Calu3 (cell line): Measurements from ENCODE around the gene OR52N4. TPM values are rescaled to one million over a fixed set of nuclear protein-coding genes. Genes with fewer than 3 reads are reported as not detected.

Source experiments
- BruUV-seq: library from RNA; stranded (reverse); fragments of 400-500 nt; replicated peaks from 2 replicates; lab custom pipeline; 2021; lab: Mats Ljungman, UMichigan
- CTCF ChIA-PET: fragments of 300-600 bp; sonication (Branson Sonifier 250); formaldehyde crosslinking; loops from one replicate; lab custom pipeline; 2022; ENCODE audit warnings: antibody characterized with exemption; lab: Charles Lee
- DNase-seq: peaks from one replicate; pipeline ENCODE4 v3.0.0; 2022
- H3K27ac Mint-ChIP-seq: one replicate; pipeline ENCODE4 v1.8.0; 2022; ENCODE audit warnings: mixed read lengths; ENCODE audit not compliant: unreplicated experiment
- H3K27me3 Mint-ChIP-seq: one replicate; pipeline ENCODE4 v1.8.0; 2022; ENCODE audit warnings: mixed read lengths; ENCODE audit not compliant: unreplicated experiment
- H3K36me3 Mint-ChIP-seq: one replicate; pipeline ENCODE4 v1.8.0; 2022; ENCODE audit warnings: mild to moderate bottlenecking, moderate library complexity, mixed read lengths; ENCODE audit not compliant: insufficient read depth, unreplicated experiment
- H3K4me1 Mint-ChIP-seq: one replicate; pipeline ENCODE4 v1.8.0; 2022; ENCODE audit warnings: mild to moderate bottlenecking, low read depth, mixed read lengths; ENCODE audit not compliant: unreplicated experiment
- H3K4me3 Mint-ChIP-seq: one replicate; pipeline ENCODE4 v1.8.0; 2022; ENCODE audit warnings: mild to moderate bottlenecking, low read depth, moderate library complexity, mixed read lengths; ENCODE audit not compliant: unreplicated experiment
- H3K9me3 Mint-ChIP-seq: one replicate; pipeline ENCODE4 v1.8.0; 2022; ENCODE audit warnings: low read depth, mixed read lengths; ENCODE audit not compliant: unreplicated experiment
- intact Hi-C: fragments of 100-400 bp; cut with micrococcal nuclease; formaldehyde crosslinking; loops from one replicate; pipeline ENCODE4 v1.10.0; 2022; ENCODE audit not compliant: unreplicated experiment
- total RNA-seq: library from RNA; stranded (reverse); gene quantifications from 2 replicates; pipeline ENCODE4 v1.2.3, GENCODE V29; 2022
- TF ChIP-seq, protein P1 (sequence below): fragments of 200-600 bp; IDR thresholded peaks from one replicate; pipeline ENCODE4 v1.8.0; 2022; ENCODE audit warnings: antibody characterized with exemption; ENCODE audit not compliant: unreplicated experiment

Gene OR52N4
- total RNA-seq, 1 experiment from 2014 or later = not detected

DNA sequence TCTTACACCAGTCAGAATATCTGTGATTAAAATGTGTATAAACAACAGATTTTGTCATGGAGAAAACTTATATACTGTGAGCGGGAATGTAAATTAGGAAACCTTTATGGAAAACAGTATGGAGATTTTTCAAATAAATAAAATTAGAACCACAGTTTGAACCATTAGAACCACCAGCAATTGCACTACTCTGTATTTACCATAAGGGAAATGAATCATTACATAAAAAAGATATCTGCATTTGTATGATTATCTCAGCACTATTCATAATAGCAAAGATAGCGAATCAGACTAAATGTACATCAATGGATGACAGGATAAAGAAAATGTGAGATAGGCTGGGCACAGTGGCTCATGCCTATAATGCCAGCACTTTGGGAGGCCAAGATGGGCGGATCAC is 7.4 kb upstream of the OR52N4 start:
- BruUV-seq = no TSS peak
- no peak overlapping the region for H3K4me3 Mint-ChIP-seq
- DNase-seq = no peak
- CTCF ChIA-PET = no interaction called here
- H3K9me3 Mint-ChIP-seq = no peaks in the 10 kb centered on the region
- no peaks in the 10 kb centered on the region for H3K4me1 Mint-ChIP-seq
- no peak overlapping the region for H3K27ac Mint-ChIP-seq
- intact Hi-C loops = no loop called here
- H3K27me3 Mint-ChIP-seq = peaks cover 10% of the 10 kb centered on the region
- no peaks in the 10 kb centered on the region for H3K36me3 Mint-ChIP-seq
- TF ChIP-seq, protein P1, sequence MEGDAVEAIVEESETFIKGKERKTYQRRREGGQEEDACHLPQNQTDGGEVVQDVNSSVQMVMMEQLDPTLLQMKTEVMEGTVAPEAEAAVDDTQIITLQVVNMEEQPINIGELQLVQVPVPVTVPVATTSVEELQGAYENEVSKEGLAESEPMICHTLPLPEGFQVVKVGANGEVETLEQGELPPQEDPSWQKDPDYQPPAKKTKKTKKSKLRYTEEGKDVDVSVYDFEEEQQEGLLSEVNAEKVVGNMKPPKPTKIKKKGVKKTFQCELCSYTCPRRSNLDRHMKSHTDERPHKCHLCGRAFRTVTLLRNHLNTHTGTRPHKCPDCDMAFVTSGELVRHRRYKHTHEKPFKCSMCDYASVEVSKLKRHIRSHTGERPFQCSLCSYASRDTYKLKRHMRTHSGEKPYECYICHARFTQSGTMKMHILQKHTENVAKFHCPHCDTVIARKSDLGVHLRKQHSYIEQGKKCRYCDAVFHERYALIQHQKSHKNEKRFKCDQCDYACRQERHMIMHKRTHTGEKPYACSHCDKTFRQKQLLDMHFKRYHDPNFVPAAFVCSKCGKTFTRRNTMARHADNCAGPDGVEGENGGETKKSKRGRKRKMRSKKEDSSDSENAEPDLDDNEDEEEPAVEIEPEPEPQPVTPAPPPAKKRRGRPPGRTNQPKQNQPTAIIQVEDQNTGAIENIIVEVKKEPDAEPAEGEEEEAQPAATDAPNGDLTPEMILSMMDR = no peak

DNA sequence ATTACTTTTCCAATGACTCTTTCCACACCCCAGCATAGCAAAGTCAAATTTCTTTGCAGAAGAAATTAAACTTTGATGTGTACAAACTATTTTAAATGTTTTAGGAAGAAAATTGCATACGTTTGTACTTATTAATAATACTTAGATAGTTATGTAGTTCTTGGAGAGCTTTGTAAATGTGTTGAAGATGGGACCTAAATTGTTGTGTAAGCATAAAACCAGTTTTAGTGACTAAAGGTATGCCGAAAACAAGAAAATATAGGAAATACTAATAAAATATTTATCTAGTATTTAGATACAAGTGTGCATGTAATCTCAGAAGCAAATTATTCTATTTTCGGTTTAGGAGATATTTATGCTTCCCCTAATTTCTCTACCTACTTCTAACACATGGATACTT is 4.2 kb upstream of the OR52N4 start:
- no peak overlapping the region for H3K4me3 Mint-ChIP-seq
- no peaks in the 10 kb centered on the region for H3K36me3 Mint-ChIP-seq
- intact Hi-C loops = no loop called here
- BruUV-seq = no TSS peak
- TF ChIP-seq, protein P1 = no peak
- no peaks in the 10 kb centered on the region for H3K9me3 Mint-ChIP-seq
- H3K27me3 Mint-ChIP-seq = no peaks in the 10 kb centered on the region
- CTCF ChIA-PET = no interaction called here
- no peak overlapping the region for H3K27ac Mint-ChIP-seq
- H3K4me1 Mint-ChIP-seq = no peaks in the 10 kb centered on the region
- DNase-seq = no peak

DNA sequence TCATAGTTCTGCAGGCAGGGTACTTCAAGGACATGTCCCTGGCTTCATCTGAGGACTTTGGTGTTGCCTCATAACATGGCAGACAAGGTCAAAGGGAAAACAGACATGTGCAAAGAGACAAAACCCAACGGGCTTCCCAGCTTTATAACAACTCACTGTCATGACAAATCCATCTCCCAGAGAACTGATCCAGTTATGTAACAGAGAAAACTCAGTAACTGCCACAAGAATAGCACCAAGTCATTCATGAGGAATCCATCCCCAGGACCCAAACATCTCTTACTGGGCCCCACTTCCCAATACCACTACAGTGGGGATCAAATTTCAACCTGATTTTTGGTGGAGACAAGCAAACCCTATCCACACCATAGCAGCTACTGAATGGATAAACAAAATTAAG is 13.0 kb downstream of the OR52N4 start:
- BruUV-seq = no TSS peak
- DNase-seq = no peak
- Mint-ChIP-seq H3K27ac (no peak overlapping the region), H3K4me3 (no peak overlapping the region), H3K9me3 (no peaks in the 10 kb centered on the region), H3K27me3 (no peaks in the 10 kb centered on the region), H3K36me3 (no peaks in the 10 kb centered on the region), H3K4me1 (no peaks in the 10 kb centered on the region)
- CTCF ChIA-PET = no interaction called here
- TF ChIP-seq, protein P1 = no peak
- intact Hi-C loops = no loop called here

DNA sequence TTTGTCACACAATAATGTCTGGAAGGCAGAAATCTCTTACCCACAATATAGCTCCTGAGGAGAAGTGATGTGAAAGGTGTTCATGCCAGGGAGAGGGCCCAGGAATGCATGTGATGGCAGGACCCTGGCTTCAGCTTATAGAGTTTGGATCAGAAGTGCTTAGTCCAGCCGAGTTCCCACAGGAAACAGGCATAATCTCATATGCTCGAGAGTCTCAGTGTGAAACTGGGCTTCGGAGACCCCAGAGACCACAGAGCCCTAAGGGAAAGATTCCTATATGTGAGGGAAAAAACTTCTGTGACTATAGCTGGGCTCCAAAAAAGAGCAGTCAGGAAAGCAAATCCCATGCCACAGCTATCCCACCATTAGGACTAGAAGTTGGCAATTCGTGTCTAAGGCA is 29.2 kb downstream of the OR52N4 start, which contains the start of gene OR52N5:
TSS of gene OR52N5 (minus strand) at position 101 of the 400 bp plus-strand sequence. CDS start 4,721 bp downstream, outside the sequence.
- Mint-ChIP-seq H3K27ac (no peak within 1 kb of the TSS), H3K4me3 (no peak within 1 kb of the TSS), H3K4me1 (no peaks in the 10 kb centered on the region), H3K36me3 (no peaks in the 10 kb centered on the region), H3K9me3 (peaks cover under 1% of the 10 kb centered on the region), H3K27me3 (peaks cover 13% of the 10 kb centered on the region)
- no peak for DNase-seq
- CTCF ChIA-PET = no interaction called here
- TF ChIP-seq, protein P1 = no peak
- no TSS peak for BruUV-seq
- intact Hi-C loops = no loop called here
